Mesenchymal stem cell (in vitro differentiated cells and primary cell): ENCODE results near the gene SUMO3.

ENCODE experiments used
- DNase-seq: peaks from one replicate; pipeline ENCODE4 v3.0.0-alpha.2; 2013
- H2AFZ ChIP-seq: one replicate; pipeline ENCODE4 v1.6.1; 2013; ENCODE audit warnings: low read depth, mild to moderate bottlenecking, control low read depth, inconsistent platforms, low read length, moderate library complexity
- H2AK5ac ChIP-seq: 2 replicates; pipeline ENCODE4 v1.6.1; 2013; ENCODE audit warnings: low read length, moderate library complexity, mild to moderate bottlenecking, inconsistent platforms; ENCODE audit not compliant: severe bottlenecking
- H2BK120ac ChIP-seq: one replicate; pipeline ENCODE4 v1.6.1; 2013; ENCODE audit warnings: low read depth, mild to moderate bottlenecking, inconsistent platforms, low read length, moderate library complexity
- H2BK12ac ChIP-seq, 2 experiments: one replicate each; pipeline ENCODE4 v1.6.1; 2013; ENCODE audit warnings: inconsistent platforms in 2 of 2, low read length in 2 of 2, mild to moderate bottlenecking in 2 of 2, moderate library complexity in 2 of 2, control low read depth in 1 of 2
- H2BK15ac ChIP-seq: one replicate; pipeline ENCODE4 v1.6.1; 2013; ENCODE audit warnings: mild to moderate bottlenecking, low read depth, inconsistent platforms; ENCODE audit not compliant: poor library complexity, severe bottlenecking
- H2BK5ac ChIP-seq: 2 replicates; pipeline ENCODE4 v1.6.1; 2013; ENCODE audit warnings: low read depth, mild to moderate bottlenecking, low read length, control low read depth, inconsistent platforms; ENCODE audit not compliant: poor library complexity, severe bottlenecking
- H3K14ac ChIP-seq, 2 experiments: one replicate each; pipeline ENCODE4 v1.6.1; 2013; ENCODE audit warnings: inconsistent platforms in 2 of 2, low read length in 2 of 2, control low read depth in 1 of 2, mild to moderate bottlenecking in 1 of 2, moderate library complexity in 1 of 2
- H3K18ac ChIP-seq, 2 experiments: one replicate each; pipeline ENCODE4 v1.6.1; 2013; ENCODE audit warnings: inconsistent platforms in 2 of 2, low read length in 2 of 2, control low read depth in 1 of 2, low read depth in 1 of 2, mild to moderate bottlenecking in 1 of 2
- H3K23ac ChIP-seq, 2 experiments: one replicate each; pipeline ENCODE4 v1.6.1; 2013; ENCODE audit warnings: inconsistent platforms in 2 of 2, low read length in 2 of 2, mild to moderate bottlenecking in 2 of 2, moderate library complexity in 2 of 2, control low read depth in 1 of 2
- H3K27ac ChIP-seq: 2 replicates; pipeline ENCODE4 v1.5.1; 2013; ENCODE audit warnings: mild to moderate bottlenecking, moderate library complexity, low read length, control low read depth, inconsistent platforms; ENCODE audit not compliant: poor library complexity, severe bottlenecking
- H3K27me3 ChIP-seq, 2 experiments: 2 replicates each; pipeline versions ENCODE4 v1.6.1 to v1.7.0; 2013; ENCODE audit warnings: low read length in 2 of 2, mild to moderate bottlenecking in 2 of 2, moderate library complexity in 2 of 2, control low read depth in 1 of 2, inconsistent platforms in 1 of 2; ENCODE audit not compliant: control insufficient read depth in 1 of 2, insufficient read depth in 1 of 2
- H3K36me3 ChIP-seq, 2 experiments: 2 replicates each; pipeline versions ENCODE4 v1.6.1 to v1.7.0; 2013; ENCODE audit warnings: low read length in 2 of 2, control low read depth in 1 of 2, inconsistent platforms in 1 of 2, low read depth in 1 of 2, mild to moderate bottlenecking in 1 of 2; ENCODE audit not compliant: insufficient read depth in 2 of 2, control insufficient read depth in 1 of 2
- H3K4ac ChIP-seq, 2 experiments: one replicate each; pipeline ENCODE4 v1.6.1; 2013; ENCODE audit warnings: inconsistent platforms in 2 of 2, low read length in 2 of 2, mild to moderate bottlenecking in 2 of 2, moderate library complexity in 2 of 2, control low read depth in 1 of 2, low read depth in 1 of 2
- H3K4me1 ChIP-seq: 2 replicates; pipeline ENCODE4 v1.6.1; 2013; ENCODE audit warnings: low read depth, low read length, control low read depth; ENCODE audit not compliant: control insufficient read depth, insufficient read depth
- H3K4me2 ChIP-seq: 2 replicates; pipeline ENCODE4 v1.6.1; 2013; ENCODE audit warnings: low read length, mild to moderate bottlenecking, inconsistent platforms; ENCODE audit not compliant: poor library complexity, severe bottlenecking
- H3K4me3 ChIP-seq, 2 experiments: 2 replicates each; pipeline versions ENCODE4 v1.5.1 to v1.7.0; 2013; ENCODE audit warnings: low read length in 2 of 2, mild to moderate bottlenecking in 2 of 2, control low read depth in 1 of 2, low read depth in 1 of 2; ENCODE audit not compliant: insufficient read depth in 1 of 2
- H3K79me1 ChIP-seq: replicated peaks from 2 replicates; pipeline ENCODE4 v1.6.1; 2013; ENCODE audit warnings: mild to moderate bottlenecking, control low read depth, low read length, inconsistent platforms; ENCODE audit not compliant: poor library complexity, severe bottlenecking
- H3K9ac ChIP-seq: 2 replicates; pipeline ENCODE4 v1.7.0; 2013; ENCODE audit warnings: mild to moderate bottlenecking, low read length, moderate library complexity
- H3K9me3 ChIP-seq: 2 replicates; pipeline ENCODE4 v1.7.0; 2013; ENCODE audit warnings: mild to moderate bottlenecking, low read length; ENCODE audit not compliant: control insufficient read depth
- H4K8ac ChIP-seq: one replicate; pipeline ENCODE4 v1.6.1; 2013; ENCODE audit warnings: inconsistent platforms, mild to moderate bottlenecking, low read length, moderate library complexity
- H4K91ac ChIP-seq: one replicate; pipeline ENCODE4 v1.6.1; 2013; ENCODE audit warnings: mild to moderate bottlenecking, low read length, inconsistent platforms
- WGBS: methylation state at CpG from one replicate; pipeline ENCODE4 v1.1.7; 2013; ENCODE audit warnings: mixed read lengths; 5-methylcytosine and 5-hydroxymethylcytosine counted together

The SUMO3 gene

GRCh38 chr21:44762221-44763049 is 55.4 kb downstream of the SUMO3 start:
- WGBS, result 92% methylated on average over 23 of the region's 24 CpGs
- Histone ChIP-seq H3K9ac (no peak overlapping the region), H3K9me3 (no peaks in the 10 kb centered on the region), H3K79me1 (no peaks in the 10 kb centered on the region), H3K14ac (no peak overlapping the region), H4K91ac (no peak overlapping the region), H3K27ac (no peak overlapping the region), H2AK5ac (no peak overlapping the region), H3K36me3 (peaks cover 0 to 9% of the 10 kb centered on the region in 2 experiments), H3K4me1 (peaks cover 27% of the 10 kb centered on the region), H2AFZ (no peak overlapping the region), H3K18ac (no peak overlapping the region), H3K4me2 (no peak overlapping the region), H2BK5ac (no peak overlapping the region), H3K4ac (no peak overlapping the region), H3K23ac (no peak overlapping the region), H2BK120ac (no peak overlapping the region), H2BK15ac (no peak overlapping the region), H3K4me3 (no peak overlapping the region), H2BK12ac (no peak overlapping the region), H3K27me3 (peaks cover 28 to 29% of the 10 kb centered on the region in 2 experiments), H4K8ac (no peak overlapping the region)
- no peak for DNase-seq

- peaks cover 0 to 5% of the 10 kb centered on the region in 2 experiments for H3K36me3 ChIP-seq
- no peak overlapping the region for H4K8ac ChIP-seq
- H3K9ac ChIP-seq, result no peak overlapping the region
- no peak overlapping the region for H2AK5ac ChIP-seq
- WGBS, result 90% methylated on average over 14 of the region's 14 CpGs
- H2BK5ac ChIP-seq, result no peak overlapping the region
- H3K27me3 ChIP-seq, result peaks cover 30 to 31% of the 10 kb centered on the region in 2 experiments
- no peak overlapping the region for H2AFZ ChIP-seq
- H3K4ac ChIP-seq, result no peak overlapping the region
- no peak for DNase-seq
- no peak overlapping the region for H3K14ac ChIP-seq
- H2BK12ac ChIP-seq, result no peak overlapping the region
- H3K4me2 ChIP-seq, result no peak overlapping the region
- no peak overlapping the region for H3K27ac ChIP-seq
- no peak overlapping the region for H4K91ac ChIP-seq
- peaks cover 23% of the 10 kb centered on the region for H3K4me1 ChIP-seq
- H3K18ac ChIP-seq, result no peak overlapping the region
- no peaks in the 10 kb centered on the region for H3K9me3 ChIP-seq
- H3K4me3 ChIP-seq, result peak overlapping the region in 1 of 2 experiments; percentile 9
- no peak overlapping the region for H3K23ac ChIP-seq
- no peak overlapping the region for H2BK120ac ChIP-seq
- no peak overlapping the region for H2BK15ac ChIP-seq
- no peaks in the 10 kb centered on the region for H3K79me1 ChIP-seq
Measured at GRCh38 chr21:44761747-44762208, 56.1 kb downstream of the SUMO3 start.

GRCh38 chr21:44761011-44761729 is 56.7 kb downstream of the SUMO3 start:
- peaks cover 30 to 31% of the 10 kb centered on the region in 2 experiments for H3K27me3 ChIP-seq
- WGBS, result 77% methylated on average over 18 of the region's 21 CpGs
- no peak overlapping the region for H3K18ac ChIP-seq
- H3K23ac ChIP-seq, result no peak overlapping the region
- no peak overlapping the region for H4K91ac ChIP-seq
- no peak overlapping the region for H2BK5ac ChIP-seq
- H3K14ac ChIP-seq, result no peak overlapping the region
- peak overlapping the region in 1 of 2 experiments; percentile 9 for H3K4me3 ChIP-seq
- no peak overlapping the region for H2BK15ac ChIP-seq
- no peaks in the 10 kb centered on the region for H3K79me1 ChIP-seq
- no peak overlapping the region for H3K27ac ChIP-seq
- peaks cover 17% of the 10 kb centered on the region for H3K4me1 ChIP-seq
- H3K9ac ChIP-seq, result no peak overlapping the region
- no peak for DNase-seq
- no peaks in the 10 kb centered on the region for H3K36me3 ChIP-seq
- H2BK120ac ChIP-seq, result no peak overlapping the region
- no peak overlapping the region for H4K8ac ChIP-seq
- H3K4me2 ChIP-seq, result no peak overlapping the region
- no peak overlapping the region for H2BK12ac ChIP-seq
- peaks cover under 1% of the 10 kb centered on the region for H3K9me3 ChIP-seq
- no peak overlapping the region for H2AFZ ChIP-seq
- no peak overlapping the region for H3K4ac ChIP-seq
- H2AK5ac ChIP-seq, result no peak overlapping the region

GRCh38 chr21:44760376-44760775 is 57.5 kb downstream of the SUMO3 start:
- no peak overlapping the region for H2AFZ ChIP-seq
- peaks cover 6% of the 10 kb centered on the region for H3K9me3 ChIP-seq
- no peak overlapping the region for H4K91ac ChIP-seq
- no peak overlapping the region for H3K18ac ChIP-seq
- no peak overlapping the region for H3K14ac ChIP-seq
- no peak overlapping the region for H3K4me2 ChIP-seq
- H2BK12ac ChIP-seq, result no peak overlapping the region
- no peak overlapping the region for H2BK120ac ChIP-seq
- H3K4me3 ChIP-seq, result no peak overlapping the region
- no peak overlapping the region for H4K8ac ChIP-seq
- H3K23ac ChIP-seq, result no peak overlapping the region
- no peak overlapping the region for H3K9ac ChIP-seq
- H3K79me1 ChIP-seq, result no peaks in the 10 kb centered on the region
- H3K36me3 ChIP-seq, result no peaks in the 10 kb centered on the region
- DNase-seq, result no peak
- peaks cover 10% of the 10 kb centered on the region for H3K4me1 ChIP-seq
- H2BK5ac ChIP-seq, result no peak overlapping the region
- no peak overlapping the region for H2BK15ac ChIP-seq
- WGBS, result 82% methylated on average over 9 of the region's 9 CpGs
- no peak overlapping the region for H2AK5ac ChIP-seq
- no peak overlapping the region for H3K27ac ChIP-seq
- H3K4ac ChIP-seq, result no peak overlapping the region
- peaks cover 30 to 31% of the 10 kb centered on the region in 2 experiments for H3K27me3 ChIP-seq
